SHP77 treated with DMSO at 0.1 percent for 48 hours (cell line): Measurements from ENCODE around the gene GPR180.

Experiments
- DNase-seq: peaks from one replicate; lab custom pipeline; 2025; lab: John Stamatoyannopoulos, UW

GPR180 gene

GRCh38 chr13:94656176-94656575, 54.5 kb downstream of the GPR180 start:
- no peak for DNase-seq

- DNase-seq: no peak
Measured at GRCh38 chr13:94656766-94657165, 55.1 kb downstream of the GPR180 start.

- DNase-seq: no peak
Measured at GRCh38 chr13:94657167-94657566, 55.5 kb downstream of the GPR180 start.

GRCh38 chr13:94658926-94659597, 57.4 kb downstream of the GPR180 start:
- DNase-seq: no peak

- DNase-seq: no peak
Measured at GRCh38 chr13:94659598-94659946, 57.9 kb downstream of the GPR180 start.

GRCh38 chr13:94660695-94661326, 59.2 kb downstream of the GPR180 start:
- DNase-seq: peak; percentile 97

GRCh38 chr13:94661406-94661805, 59.7 kb downstream of the GPR180 start:
- no peak for DNase-seq

GRCh38 chr13:94662274-94662945, 60.8 kb downstream of the GPR180 start:
- DNase-seq: no peak

- DNase-seq: no peak
Measured at GRCh38 chr13:94664889-94665288, 63.2 kb downstream of the GPR180 start.

- no peak for DNase-seq
Measured at GRCh38 chr13:94666065-94666464, 64.4 kb downstream of the GPR180 start.

GRCh38 chr13:94667190-94667589, 65.5 kb downstream of the GPR180 start:
- no peak for DNase-seq

- no peak for DNase-seq
Measured at GRCh38 chr13:94672400-94672799, 70.7 kb downstream of the GPR180 start.

GRCh38 chr13:94673851-94674250, 72.2 kb downstream of the GPR180 start:
- DNase-seq: no peak

GRCh38 chr13:94674609-94675348, 73.1 kb downstream of the GPR180 start:
- DNase-seq: peak; percentile 75

GRCh38 chr13:94677799-94678198, 76.1 kb downstream of the GPR180 start:
- DNase-seq: no peak

GRCh38 chr13:94678845-94679244, 77.2 kb downstream of the GPR180 start:
- DNase-seq: no peak

- no peak for DNase-seq
Measured at GRCh38 chr13:94679614-94680013, 78.0 kb downstream of the GPR180 start.

GRCh38 chr13:94682229-94682628, 80.6 kb downstream of the GPR180 start:
- DNase-seq: no peak

GRCh38 chr13:94683409-94683808, 81.8 kb downstream of the GPR180 start:
- DNase-seq: no peak
